A673 (cell line): ENCODE data around the gene CACNA2D3.

Experiments used
- CTCF ChIP-seq: fragments of 300-800, 200-600 bp; sonication (generic); conservative IDR thresholded peaks from 2 replicates; pipeline ENCODE4 v1.5.1; 2017; ENCODE audit warnings: low read depth, mild to moderate bottlenecking, antibody characterized with exemption, low read length, moderate library complexity, mixed read lengths
- EZH2 ChIP-seq: fragments of 200-600 bp; sonication (generic); IDR thresholded peaks from 2 replicates; pipeline ENCODE4 v1.6.1; 2017; ENCODE audit warnings: borderline replicate concordance, low read depth, mild to moderate bottlenecking, mixed read lengths, antibody characterized with exemption, low read length; ENCODE audit not compliant: poor library complexity, severe bottlenecking

- TF ChIP-seq CTCF (no peak), EZH2 (no peak)
Measured at GRCh38 chr3:54826251-54826691, 703.9 kb downstream of the CACNA2D3 start.
